Omental fat pad (tissue), 4 donors: ENCODE data around the gene CLEC2D. TPM values are rescaled to one million over a fixed set of nuclear protein-coding genes. Genes with fewer than 3 reads are reported as not detected.
"Not testable (repeated sequence)": the region's sequence is repeated elsewhere in the genome, so short reads cannot be mapped to it uniquely, and the experiment has no call there.

Experiments used
- ATAC-seq: fragments of 150-250 bp; one replicate; pipeline ENCODE4 v1.9.1; 2016; ENCODE audit warnings: mild to moderate bottlenecking, moderate library complexity; ENCODE audit not compliant: low FRiP score
- DNase-seq: peaks from one replicate; pipeline ENCODE4 v3.0.0-alpha.2; 2019; ENCODE audit warnings: low spot score
- total RNA-seq, 4 donors: library from RNA; depleted of rRNA; stranded (reverse); fragments of >200 nt; gene quantifications; one replicate each; pipeline ENCODE4 v1.1.0, GENCODE V29; 2016
- TF ChIP-seq, protein P1 (sequence below), 3 donors: fragments of 450-650 bp; IDR thresholded peaks; one replicate each; pipeline ENCODE4 v1.5.1; 2016 to 2017; ENCODE audit warnings: antibody characterized with exemption in 3 of 3, mild to moderate bottlenecking in 3 of 3, moderate library complexity in 2 of 3

Gene CLEC2D
- total RNA-seq, 4 donors from 2014 or later = 10.4 to 20.5 (median 14.8) TPM

DNA sequence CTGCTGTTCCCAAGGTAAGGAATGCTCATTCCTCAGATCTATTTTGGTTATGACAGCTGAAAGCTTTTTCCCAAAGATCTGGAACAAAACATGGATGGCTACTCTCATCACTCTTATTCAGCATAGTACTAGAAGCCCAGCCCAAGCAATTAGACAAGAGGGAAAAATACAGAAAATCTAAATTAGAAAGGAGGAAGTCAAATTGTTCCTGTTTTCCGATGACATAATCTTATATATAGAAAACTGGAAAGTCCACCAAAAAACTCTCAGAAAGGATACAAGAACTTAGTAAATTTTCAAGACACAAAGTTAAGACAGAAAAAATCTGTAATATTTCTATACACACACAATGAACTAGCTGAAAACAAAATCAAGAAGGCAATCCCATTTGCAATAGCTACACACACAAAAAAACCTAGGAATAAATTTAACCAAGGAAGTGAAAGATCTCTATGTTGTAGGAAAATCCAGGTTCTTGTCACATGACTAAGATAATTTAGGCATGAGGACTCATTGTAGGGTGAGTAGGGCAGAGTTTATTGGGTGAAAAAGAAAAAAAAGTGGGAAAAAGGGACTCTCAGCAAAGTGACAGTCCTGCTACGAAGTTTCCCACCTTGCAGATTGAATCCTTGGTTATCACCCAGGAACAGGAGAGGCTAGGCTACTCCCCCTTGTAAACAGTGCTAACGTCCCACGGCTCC lies 33.2 kb upstream of the CLEC2D start:
- no peak for ATAC-seq
- DNase-seq = no peak
- TF ChIP-seq, protein P1, sequence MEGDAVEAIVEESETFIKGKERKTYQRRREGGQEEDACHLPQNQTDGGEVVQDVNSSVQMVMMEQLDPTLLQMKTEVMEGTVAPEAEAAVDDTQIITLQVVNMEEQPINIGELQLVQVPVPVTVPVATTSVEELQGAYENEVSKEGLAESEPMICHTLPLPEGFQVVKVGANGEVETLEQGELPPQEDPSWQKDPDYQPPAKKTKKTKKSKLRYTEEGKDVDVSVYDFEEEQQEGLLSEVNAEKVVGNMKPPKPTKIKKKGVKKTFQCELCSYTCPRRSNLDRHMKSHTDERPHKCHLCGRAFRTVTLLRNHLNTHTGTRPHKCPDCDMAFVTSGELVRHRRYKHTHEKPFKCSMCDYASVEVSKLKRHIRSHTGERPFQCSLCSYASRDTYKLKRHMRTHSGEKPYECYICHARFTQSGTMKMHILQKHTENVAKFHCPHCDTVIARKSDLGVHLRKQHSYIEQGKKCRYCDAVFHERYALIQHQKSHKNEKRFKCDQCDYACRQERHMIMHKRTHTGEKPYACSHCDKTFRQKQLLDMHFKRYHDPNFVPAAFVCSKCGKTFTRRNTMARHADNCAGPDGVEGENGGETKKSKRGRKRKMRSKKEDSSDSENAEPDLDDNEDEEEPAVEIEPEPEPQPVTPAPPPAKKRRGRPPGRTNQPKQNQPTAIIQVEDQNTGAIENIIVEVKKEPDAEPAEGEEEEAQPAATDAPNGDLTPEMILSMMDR (IDR thresholded peaks at IDR 0.05) = no peak

DNA sequence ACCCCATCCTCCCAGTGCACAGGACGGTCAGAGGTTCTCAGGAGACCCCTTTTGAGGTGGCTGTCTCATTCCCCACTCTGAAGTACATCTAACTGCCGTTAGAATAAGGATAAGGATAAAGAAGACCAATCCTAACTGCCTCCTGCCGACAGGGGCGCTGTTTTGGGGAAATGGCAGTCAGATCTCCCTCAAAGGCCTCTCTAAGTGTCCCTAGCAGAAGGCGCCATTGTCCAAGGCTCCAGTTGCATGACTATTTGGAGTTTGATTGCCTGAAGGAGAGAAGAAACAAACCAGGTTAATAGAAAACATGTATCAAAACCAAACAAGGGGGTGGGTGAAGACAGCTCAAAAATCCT lies 32.7 kb upstream of the CLEC2D start:
- TF ChIP-seq, protein P1 (IDR thresholded peaks at IDR 0.05) = no peak
- ATAC-seq (no peak), DNase-seq (no peak)

DNA sequence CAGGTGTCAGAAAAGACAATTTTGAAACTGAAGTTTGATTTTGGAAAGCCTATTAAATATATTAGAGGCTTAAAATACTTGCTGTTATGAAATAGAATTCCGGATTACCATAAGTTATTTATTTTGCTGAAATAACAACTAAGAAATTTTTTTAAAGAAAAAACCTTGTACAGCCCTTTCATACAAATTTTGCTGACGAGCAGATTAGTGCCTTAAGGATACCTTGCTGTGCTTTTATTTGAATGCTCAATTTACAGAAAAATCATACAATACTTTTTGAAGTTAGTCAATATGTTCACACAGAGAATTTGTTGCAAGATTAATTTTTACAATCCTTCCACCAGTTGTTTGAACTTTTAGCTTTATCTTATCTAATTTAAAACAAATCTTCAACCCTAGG lies 29.5 kb upstream of the CLEC2D start:
- TF ChIP-seq, protein P1 (IDR thresholded peaks at IDR 0.05) = no peak
- no peak for ATAC-seq
- DNase-seq = no peak

DNA sequence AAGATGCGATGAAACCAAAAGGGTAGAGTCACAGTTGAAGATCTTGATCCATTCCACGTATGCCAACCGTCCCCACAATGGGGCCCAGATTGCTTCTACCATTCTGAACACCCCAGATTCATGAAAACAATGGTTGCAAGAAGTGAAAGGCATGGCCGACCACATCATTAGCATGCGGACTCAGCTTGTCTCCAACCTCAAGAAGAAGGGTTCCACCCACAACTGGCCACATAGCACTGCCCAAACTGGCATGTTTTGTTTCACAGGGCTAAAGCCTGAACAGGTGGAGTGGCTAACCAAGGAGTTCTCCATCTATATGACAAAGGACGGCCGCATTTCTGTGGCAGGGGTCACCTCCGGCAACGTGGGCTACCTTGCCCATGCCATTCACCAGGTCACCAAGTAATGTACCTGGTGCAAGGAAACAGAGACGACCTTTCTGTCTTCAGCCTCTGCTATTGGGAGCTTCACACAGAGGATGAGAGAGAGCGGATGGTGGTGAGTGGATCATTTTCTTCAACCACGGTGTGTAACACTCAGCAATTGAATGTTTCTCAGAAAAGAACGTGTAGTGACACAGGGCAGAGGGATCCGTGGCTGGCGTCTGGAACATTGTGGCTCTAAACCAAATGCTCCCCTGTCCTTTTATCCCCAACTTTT lies 26.8 kb upstream of the CLEC2D start:
- DNase-seq = no peak
- TF ChIP-seq, protein P1 (IDR thresholded peaks at IDR 0.05) = no peak
- no peak for ATAC-seq

DNA sequence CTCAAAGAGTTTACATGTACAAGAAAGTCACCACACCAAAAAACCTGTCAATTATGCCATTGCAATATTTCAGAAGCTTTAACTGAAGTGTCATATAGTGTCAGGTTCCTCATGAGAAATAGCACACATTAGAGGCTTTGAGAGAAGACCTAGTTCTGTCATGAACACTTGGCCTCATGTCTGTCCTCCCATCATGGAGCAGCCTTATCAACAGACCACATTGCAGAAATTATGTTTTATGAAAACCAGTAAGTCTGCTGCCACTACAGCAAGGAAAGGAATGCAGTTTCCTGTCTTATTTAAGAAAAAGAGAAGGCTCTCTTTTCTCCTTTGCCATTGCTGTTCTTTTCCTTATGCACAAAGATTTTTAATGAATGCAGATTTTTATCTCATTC lies 26.2 kb upstream of the CLEC2D start:
- no peak for ATAC-seq
- TF ChIP-seq, protein P1 (IDR thresholded peaks at IDR 0.05) = no peak
- DNase-seq = no peak

DNA sequence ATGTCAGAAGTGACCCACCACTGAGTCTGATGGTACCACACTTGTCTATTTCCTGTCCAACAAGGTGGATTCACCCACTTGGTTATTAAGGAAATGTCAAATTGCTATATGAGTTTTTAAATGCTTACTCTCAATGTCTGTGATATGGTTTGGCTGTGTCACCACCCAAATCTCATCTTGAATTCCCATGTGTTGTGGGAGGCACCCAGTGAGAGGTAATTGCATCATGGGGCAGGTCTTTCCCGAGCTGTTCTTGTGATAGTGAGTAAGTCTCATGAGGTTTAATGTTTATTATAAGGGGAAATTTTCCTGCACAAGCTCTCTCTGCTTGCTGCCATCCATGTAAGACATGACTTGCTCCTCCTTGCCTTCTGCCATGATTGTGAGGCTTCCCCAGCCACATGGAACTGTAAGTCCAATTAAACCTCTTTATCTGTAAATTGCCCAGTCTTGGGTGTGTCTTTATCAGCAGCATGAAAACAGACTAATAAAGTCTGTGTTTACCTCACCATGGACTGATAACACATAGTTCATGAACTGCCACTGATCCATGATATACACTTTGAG lies 24.4 kb upstream of the CLEC2D start:
- ATAC-seq, DNase-seq: not testable (repeated sequence)

DNA sequence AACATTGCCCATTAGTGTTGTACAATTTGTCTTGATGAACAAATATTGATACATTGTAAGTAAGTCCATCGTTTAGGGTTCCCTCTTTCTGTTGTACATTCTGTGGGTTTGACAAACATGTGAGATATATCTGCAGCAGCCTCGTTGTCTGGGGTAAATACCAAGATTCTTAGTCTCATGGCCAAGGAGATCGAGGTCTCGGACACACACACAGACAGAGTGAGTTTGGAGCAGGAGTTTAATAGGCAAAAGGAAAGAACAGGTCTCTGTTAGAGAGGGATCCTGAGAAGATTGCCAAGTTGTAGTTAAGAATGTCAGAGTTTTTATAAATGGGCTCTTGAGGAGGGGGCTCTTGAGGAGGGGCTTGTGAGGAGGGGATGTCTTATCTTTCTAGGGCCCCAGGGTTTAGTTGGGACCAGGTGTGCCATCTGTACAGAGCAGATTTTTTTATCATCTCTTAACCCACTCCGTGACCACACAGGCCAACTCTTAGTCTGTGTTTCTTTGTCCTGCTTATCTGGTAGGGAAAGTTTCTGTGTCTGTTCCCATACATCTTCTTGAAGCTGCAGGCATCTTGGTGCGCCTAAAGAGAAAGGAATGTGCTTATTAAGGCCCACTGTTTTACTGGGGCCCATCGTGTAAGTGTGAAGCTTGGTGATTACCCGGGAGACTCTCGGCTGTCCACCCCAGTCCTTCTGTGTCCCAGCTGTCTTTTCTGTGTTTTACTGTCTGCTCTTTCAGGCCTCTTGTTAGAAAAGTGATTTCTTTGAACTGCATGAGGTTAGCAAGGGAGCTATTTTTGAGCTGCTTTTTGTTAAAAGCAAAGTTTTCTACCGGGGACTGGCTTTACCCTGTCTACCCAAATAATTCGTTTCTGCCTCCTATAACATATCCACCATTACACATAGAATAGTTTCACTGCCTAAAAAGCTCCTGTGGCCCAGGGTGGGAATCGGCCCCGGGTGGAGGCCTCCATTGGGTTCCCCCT lies 22.4 kb upstream of the CLEC2D start:
- ATAC-seq = peak; percentile 3

More for the DNA sequence above, 22.4 kb upstream of the CLEC2D start:
- TF ChIP-seq, protein P1 (IDR thresholded peaks at IDR 0.05) = no peak
- DNase-seq = no peak
